Cardiac muscle cell (in vitro differentiated cells and primary cell): ENCODE measurements around the gene SDR9C7. TPM values are rescaled to one million over a fixed set of nuclear protein-coding genes. Genes with fewer than 3 reads are reported as not detected.
"Not testable (repeated sequence)": the region's sequence is repeated elsewhere in the genome, so short reads cannot be mapped to it uniquely, and the experiment has no call there.

Experiments used
- DNase-seq, 2 donors: peaks; one replicate each; pipeline versions ENCODE4 v3.0.0 to v3.0.0-alpha.2; 2010 to 2017; ENCODE audit warnings: low read depth in 1 of 2, low spot score in 1 of 2
- H3K27ac ChIP-seq: fragments of 200-600 bp; sonication (generic); 2 replicates; pipeline ENCODE4 v1.5.1; 2016
- H3K27me3 ChIP-seq: fragments of 200-600 bp; sonication (generic); 2 replicates; pipeline ENCODE4 v1.6.0; 2016; ENCODE audit warnings: control low read depth
- H3K36me3 ChIP-seq: fragments of 200-600 bp; sonication (generic); 2 replicates; pipeline ENCODE4 v1.5.1; 2016; ENCODE audit warnings: control low read depth
- H3K4me1 ChIP-seq: fragments of 200-600 bp; sonication (generic); 2 replicates; pipeline ENCODE4 v1.8.1; 2017; ENCODE audit warnings: low read depth, mild to moderate bottlenecking, mixed run types
- H3K4me3 ChIP-seq: fragments of 200-600 bp; sonication (generic); 2 replicates; pipeline ENCODE4 v1.5.1; 2016; ENCODE audit warnings: mild to moderate bottlenecking
- H3K9me3 ChIP-seq: fragments of 200-600 bp; sonication (generic); 2 replicates; pipeline ENCODE4 v1.5.1; 2017; ENCODE audit warnings: low read depth, mild to moderate bottlenecking, control low read depth
- polyA plus RNA-seq: library from polyadenylated mRNA; unstranded; fragments of >200 nt; fragmentation: Nextera tagmentation; extraction: Ambion mirVana; gene quantifications from 2 replicates; pipeline ENCODE4 v1.2.1, GENCODE V29; 2016
- total RNA-seq: library from RNA; depleted of rRNA; stranded (reverse); fragments of >200 nt; gene quantifications from 2 replicates; pipeline ENCODE4 v1.2.3, GENCODE V29; 2016
- TF ChIP-seq, protein P1 (sequence below): IDR thresholded peaks from 2 replicates; pipeline ENCODE4 v1.5.1; 2012; ENCODE audit warnings: low read depth, mild to moderate bottlenecking, low read length

Gene SDR9C7
- 0.14 and 1.3 TPM in 2 replicates for total RNA-seq
- polyA plus RNA-seq, result 0.07 and 1.2 TPM in 2 replicates

DNA sequence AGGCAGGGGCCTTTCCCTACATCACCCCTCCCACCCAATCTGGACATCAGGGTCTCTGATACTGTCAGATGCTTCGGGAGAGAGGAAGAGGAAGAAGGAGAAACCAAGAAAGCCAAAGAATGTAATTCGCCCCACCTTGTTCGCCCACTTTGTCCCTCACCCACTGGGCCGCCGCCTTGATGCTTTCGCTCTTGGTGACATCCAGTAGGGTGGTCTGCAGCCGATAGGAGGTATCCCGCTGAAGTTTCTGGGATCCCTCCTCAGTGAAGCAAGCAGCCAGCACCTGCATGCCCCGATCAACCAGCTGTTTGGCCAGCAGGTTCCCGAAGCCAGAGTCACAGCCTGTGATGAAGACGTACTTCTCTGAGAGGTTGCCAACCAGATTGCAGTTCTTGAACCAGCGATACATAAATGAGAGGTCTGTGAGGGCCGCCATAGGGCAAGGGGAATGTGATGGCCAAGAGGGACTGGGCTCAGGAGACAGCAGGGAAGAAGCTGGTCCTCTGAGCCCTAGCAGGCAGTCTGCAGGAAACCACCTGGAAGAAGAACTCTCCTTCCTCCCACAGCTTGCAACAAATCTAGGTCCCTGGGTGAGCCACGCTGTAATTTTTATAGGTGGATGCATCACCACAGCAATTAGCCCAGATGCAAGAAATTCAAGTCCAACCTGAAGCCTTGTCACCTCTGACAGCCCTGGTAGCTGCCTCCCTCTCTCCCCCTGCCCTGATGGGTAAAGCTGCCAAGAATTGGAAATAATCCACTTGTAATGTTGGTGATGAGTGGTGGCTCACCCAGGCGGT, at the start of gene SDR9C7:
TSS of gene SDR9C7 (minus strand) at position 583 of the 800 bp plus-strand sequence. CDS start at position 436, 147 bp downstream.
- no peak within 1 kb of the TSS for H3K4me3 ChIP-seq
- DNase-seq, result no peak

DNA sequence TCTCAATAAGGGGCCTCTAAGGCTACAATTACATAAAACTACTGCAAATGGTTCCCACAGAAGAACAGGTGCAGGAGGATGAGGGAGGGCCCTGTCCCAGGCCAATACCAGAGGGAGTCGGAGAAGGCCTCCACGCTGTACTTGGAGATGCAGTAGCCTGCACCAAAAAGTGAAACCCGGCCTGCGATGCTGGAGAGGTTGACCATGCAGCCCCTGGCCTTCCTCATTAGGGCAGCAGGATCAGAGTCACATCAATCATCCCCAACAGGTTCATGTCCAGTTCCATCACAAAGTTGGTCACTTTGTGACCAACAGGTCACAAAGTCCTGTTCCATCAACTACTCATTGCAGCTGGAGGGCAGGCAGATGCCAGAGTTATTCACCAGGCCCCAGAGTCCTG, 49.2 kb upstream of the SDR9C7 start:
- H3K4me3 ChIP-seq, result no peak overlapping the region
- H3K9me3 ChIP-seq, result no peaks in the 10 kb centered on the region
- DNase-seq, result no peak
- no peaks in the 10 kb centered on the region for H3K27me3 ChIP-seq
- no peak overlapping the region for H3K27ac ChIP-seq
- peaks cover 11% of the 10 kb centered on the region for H3K4me1 ChIP-seq
- H3K36me3 ChIP-seq, result no peaks in the 10 kb centered on the region
- TF ChIP-seq, protein P1, sequence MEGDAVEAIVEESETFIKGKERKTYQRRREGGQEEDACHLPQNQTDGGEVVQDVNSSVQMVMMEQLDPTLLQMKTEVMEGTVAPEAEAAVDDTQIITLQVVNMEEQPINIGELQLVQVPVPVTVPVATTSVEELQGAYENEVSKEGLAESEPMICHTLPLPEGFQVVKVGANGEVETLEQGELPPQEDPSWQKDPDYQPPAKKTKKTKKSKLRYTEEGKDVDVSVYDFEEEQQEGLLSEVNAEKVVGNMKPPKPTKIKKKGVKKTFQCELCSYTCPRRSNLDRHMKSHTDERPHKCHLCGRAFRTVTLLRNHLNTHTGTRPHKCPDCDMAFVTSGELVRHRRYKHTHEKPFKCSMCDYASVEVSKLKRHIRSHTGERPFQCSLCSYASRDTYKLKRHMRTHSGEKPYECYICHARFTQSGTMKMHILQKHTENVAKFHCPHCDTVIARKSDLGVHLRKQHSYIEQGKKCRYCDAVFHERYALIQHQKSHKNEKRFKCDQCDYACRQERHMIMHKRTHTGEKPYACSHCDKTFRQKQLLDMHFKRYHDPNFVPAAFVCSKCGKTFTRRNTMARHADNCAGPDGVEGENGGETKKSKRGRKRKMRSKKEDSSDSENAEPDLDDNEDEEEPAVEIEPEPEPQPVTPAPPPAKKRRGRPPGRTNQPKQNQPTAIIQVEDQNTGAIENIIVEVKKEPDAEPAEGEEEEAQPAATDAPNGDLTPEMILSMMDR, result no peak

More for the DNA sequence above, at the start of gene SDR9C7:
- TF ChIP-seq, protein P1, result no peak
- peaks cover 6% of the 10 kb centered on the region for H3K4me1 ChIP-seq
- H3K9me3 ChIP-seq, result no peaks in the 10 kb centered on the region
- H3K27me3 ChIP-seq, result no peaks in the 10 kb centered on the region
- H3K27ac ChIP-seq, result no peak within 1 kb of the TSS
- no peaks in the 10 kb centered on the region for H3K36me3 ChIP-seq

DNA sequence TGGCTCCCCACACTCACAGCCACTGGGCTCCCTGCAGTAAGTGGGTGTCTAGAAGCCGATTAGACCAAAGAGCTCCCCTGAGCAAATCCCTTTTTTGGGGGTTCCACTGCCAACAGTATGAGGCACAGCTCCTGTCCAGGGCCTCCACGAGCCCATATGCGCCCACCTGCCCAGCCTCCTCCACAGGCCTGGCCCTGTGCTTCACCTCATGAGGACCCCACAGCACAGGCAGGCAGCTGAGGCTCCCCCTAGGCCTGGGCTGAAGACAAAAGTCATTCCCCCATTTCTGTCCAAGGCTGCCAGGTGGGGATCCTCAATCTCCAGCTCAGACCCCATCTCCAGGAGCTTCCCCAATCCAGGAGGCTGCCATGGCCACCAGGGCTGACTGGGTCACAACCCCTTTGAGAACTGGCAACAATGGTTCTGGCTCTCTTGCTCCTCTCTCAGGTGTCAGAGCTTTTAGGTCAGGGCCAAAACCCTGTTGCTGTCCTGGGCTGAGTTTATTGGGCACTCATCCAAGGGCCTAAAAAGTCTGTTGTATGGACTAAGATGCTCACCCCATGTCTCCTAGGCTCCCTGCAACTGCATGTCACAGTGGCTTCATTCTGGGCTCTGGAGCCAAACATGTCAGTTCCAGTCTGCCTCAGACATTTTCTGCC, 48.5 kb upstream of the SDR9C7 start:
- H3K36me3 ChIP-seq, H3K4me3 ChIP-seq, DNase-seq, H3K4me1 ChIP-seq, H3K9me3 ChIP-seq, H3K27ac ChIP-seq, H3K27me3 ChIP-seq: not testable (repeated sequence)

DNA sequence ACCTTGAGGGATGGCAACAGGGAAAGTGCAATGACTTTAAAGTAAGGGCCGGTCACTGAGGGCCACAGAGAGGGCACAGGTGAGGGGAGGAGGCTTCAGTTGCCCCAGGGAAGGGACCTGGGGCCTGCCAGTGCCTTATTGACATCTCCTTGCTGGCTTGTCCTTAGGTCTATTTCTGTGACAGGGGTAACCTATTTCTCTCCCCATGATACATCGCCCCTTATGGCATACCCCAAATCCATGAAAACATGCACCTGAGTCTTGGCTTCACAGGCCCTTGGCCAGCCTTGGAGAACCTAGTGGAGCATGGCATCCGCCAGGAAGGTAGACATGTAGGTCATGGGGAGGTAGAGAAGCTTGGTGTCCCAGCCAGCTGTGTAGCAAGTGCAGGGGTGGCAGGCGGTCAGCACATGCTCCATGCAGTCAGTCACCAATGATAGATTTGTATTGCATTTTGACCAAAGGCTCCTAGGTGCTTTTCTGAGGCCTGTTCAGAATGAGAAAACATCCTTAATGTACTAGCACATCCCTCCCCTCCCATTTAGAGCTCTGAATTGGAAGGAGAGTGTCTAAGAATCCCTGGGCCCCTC, 46.8 kb upstream of the SDR9C7 start:
- no peak for DNase-seq
- H3K36me3 ChIP-seq, result no peaks in the 10 kb centered on the region
- no peak overlapping the region for H3K27ac ChIP-seq
- no peaks in the 10 kb centered on the region for H3K27me3 ChIP-seq
- H3K4me3 ChIP-seq, result no peak overlapping the region
- H3K4me1 ChIP-seq, result no peaks in the 10 kb centered on the region
- TF ChIP-seq, protein P1, result no peak
- no peaks in the 10 kb centered on the region for H3K9me3 ChIP-seq

DNA sequence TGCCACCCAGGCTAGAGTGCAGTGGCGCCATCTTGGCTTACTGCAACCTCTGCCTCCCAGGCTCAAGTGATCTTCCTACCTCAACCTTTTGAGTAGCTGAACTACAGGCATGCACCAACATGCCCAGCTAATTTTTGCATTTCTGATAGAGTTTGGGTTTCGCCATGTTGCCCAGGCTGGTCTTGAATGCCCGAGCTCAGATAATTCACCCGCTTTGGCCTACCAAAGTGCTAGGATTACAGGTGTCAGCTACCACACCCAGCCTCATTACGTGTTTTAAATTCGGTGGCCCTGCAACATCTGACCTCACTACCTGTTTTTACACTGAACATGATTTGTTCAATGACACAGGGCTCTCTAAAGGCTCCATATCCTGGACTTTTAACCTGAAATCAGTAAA, 46.1 kb upstream of the SDR9C7 start:
- Histone ChIP-seq H3K9me3 (no peaks in the 10 kb centered on the region), H3K27ac (no peak overlapping the region), H3K4me3 (no peak overlapping the region), H3K4me1 (no peaks in the 10 kb centered on the region), H3K36me3 (no peaks in the 10 kb centered on the region), H3K27me3 (no peaks in the 10 kb centered on the region)
- DNase-seq, result no peak
- TF ChIP-seq, protein P1, result no peak

DNA sequence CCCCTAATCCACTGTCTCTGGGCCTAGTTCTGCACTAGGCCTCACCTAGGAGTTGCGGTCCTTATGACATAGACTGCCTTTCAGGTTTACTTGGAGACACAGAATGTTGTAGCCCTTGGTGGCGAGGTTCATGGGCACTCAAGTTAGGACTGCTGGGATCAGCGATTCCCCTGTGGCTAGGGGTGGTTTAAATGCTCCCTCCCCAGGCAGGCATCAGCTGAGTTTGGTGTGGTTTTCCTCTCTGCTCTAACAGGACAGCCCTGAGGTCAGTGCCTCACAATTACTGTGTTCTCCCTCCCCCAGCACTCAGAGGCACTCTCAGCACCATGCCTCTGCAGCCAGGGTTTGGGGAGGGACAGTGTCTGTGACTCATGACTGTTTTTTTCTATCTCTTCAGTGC, 45.4 kb upstream of the SDR9C7 start:
- H3K9me3 ChIP-seq, result no peaks in the 10 kb centered on the region
- no peaks in the 10 kb centered on the region for H3K4me1 ChIP-seq
- no peaks in the 10 kb centered on the region for H3K36me3 ChIP-seq
- no peak overlapping the region for H3K4me3 ChIP-seq
- no peak for DNase-seq
- no peak overlapping the region for H3K27ac ChIP-seq
- no peaks in the 10 kb centered on the region for H3K27me3 ChIP-seq
- TF ChIP-seq, protein P1, result no peak
